ENCODE data around the gene TRIM24. TPM values are rescaled to one million over a fixed set of nuclear protein-coding genes. Genes with fewer than 3 reads are reported as not detected.

Gene TRIM24
- total and polyA plus RNA-seq, 3 donors from 2014 or later = 38.7 to 63.2 (median 55.9) TPM

GRCh38 chr7:138553805-138554204 lies 93.7 kb downstream of the TRIM24 start:
- intact Hi-C loops (cut with DNase I; ENCODE audit: low total_unique reads) = no loop called here
- DNase-seq = no peak
- Histone ChIP-seq H3K27ac (no peak overlapping the region), H3K4me3 (no peak overlapping the region), H3K27me3 (no peaks in the 10 kb centered on the region), H3K4me1 (no peaks in the 10 kb centered on the region), H3K36me3 (ENCODE audit: low read depth, missing control alignments) (no peaks in the 10 kb centered on the region), H3K9me3 (no peaks in the 10 kb centered on the region)
- TF ChIP-seq, protein P1, sequence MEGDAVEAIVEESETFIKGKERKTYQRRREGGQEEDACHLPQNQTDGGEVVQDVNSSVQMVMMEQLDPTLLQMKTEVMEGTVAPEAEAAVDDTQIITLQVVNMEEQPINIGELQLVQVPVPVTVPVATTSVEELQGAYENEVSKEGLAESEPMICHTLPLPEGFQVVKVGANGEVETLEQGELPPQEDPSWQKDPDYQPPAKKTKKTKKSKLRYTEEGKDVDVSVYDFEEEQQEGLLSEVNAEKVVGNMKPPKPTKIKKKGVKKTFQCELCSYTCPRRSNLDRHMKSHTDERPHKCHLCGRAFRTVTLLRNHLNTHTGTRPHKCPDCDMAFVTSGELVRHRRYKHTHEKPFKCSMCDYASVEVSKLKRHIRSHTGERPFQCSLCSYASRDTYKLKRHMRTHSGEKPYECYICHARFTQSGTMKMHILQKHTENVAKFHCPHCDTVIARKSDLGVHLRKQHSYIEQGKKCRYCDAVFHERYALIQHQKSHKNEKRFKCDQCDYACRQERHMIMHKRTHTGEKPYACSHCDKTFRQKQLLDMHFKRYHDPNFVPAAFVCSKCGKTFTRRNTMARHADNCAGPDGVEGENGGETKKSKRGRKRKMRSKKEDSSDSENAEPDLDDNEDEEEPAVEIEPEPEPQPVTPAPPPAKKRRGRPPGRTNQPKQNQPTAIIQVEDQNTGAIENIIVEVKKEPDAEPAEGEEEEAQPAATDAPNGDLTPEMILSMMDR (IDR thresholded peaks at IDR 0.05) = no peak
- TF ChIP-seq POLR2A (IDR thresholded peaks at IDR 0.05) = no peak
- WGBS, 2 donors = 92 to 93% methylated on average over 4 of the region's 4 CpGs

- Histone ChIP-seq H3K27me3 (no peaks in the 10 kb centered on the region), H3K36me3 (ENCODE audit: low read depth, missing control alignments) (no peaks in the 10 kb centered on the region), H3K9me3 (no peaks in the 10 kb centered on the region), H3K27ac (no peak overlapping the region), H3K4me3 (no peak overlapping the region), H3K4me1 (no peaks in the 10 kb centered on the region)
- TF ChIP-seq, protein P1 (IDR thresholded peaks at IDR 0.05) = no peak
- no peak for TF ChIP-seq POLR2A (IDR thresholded peaks at IDR 0.05)
- intact Hi-C loops (cut with DNase I; ENCODE audit: low total_unique reads) = no loop called here
- no peak for DNase-seq
- WGBS, 2 donors = 95 to 97% methylated on average over 4 of the region's 4 CpGs
Observed at GRCh38 chr7:138554674-138555073, 94.6 kb downstream of the TRIM24 start.

DNA sequence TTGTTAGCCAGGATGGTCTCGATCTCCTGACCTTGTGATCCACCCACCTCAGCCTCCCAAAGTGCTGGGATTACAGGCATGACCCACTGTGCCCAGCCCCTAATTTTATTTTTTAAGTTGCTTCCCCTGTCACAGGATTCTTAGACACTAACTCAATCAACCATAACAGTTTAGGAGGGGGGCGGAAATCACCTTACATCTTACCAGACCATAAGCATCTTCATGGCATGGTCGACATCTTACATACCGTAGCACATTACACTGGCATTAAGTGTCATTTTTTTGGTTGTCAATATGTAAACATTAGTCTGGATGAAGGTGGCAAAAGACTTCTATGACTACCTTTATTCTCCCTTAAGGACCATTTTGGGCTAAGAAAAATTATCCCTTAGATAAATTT lies 95.6 kb downstream of the TRIM24 start:
- WGBS, 2 donors = 97 to 99% methylated on average over 4 of the region's 4 CpGs
- intact Hi-C loops (cut with DNase I; ENCODE audit: low total_unique reads) = no loop called here
- Histone ChIP-seq H3K4me1 (no peaks in the 10 kb centered on the region), H3K4me3 (no peak overlapping the region), H3K27ac (no peak overlapping the region), H3K9me3 (no peaks in the 10 kb centered on the region), H3K27me3 (no peaks in the 10 kb centered on the region), H3K36me3 (ENCODE audit: low read depth, missing control alignments) (no peaks in the 10 kb centered on the region)
- TF ChIP-seq, protein P1 (IDR thresholded peaks at IDR 0.05) = no peak
- TF ChIP-seq POLR2A (IDR thresholded peaks at IDR 0.05) = no peak
- DNase-seq = no peak

- no peaks in the 10 kb centered on the region for H3K36me3 ChIP-seq (ENCODE audit: low read depth, missing control alignments)
- H3K9me3 ChIP-seq = no peaks in the 10 kb centered on the region
- 81% methylated on average over 3 of the region's 3 CpGs for WGBS, 2 donors
- DNase-seq = no peak
- no peaks in the 10 kb centered on the region for H3K4me1 ChIP-seq
- no peak overlapping the region for H3K27ac ChIP-seq
- intact Hi-C loops (cut with DNase I; ENCODE audit: low total_unique reads) = no loop called here
- H3K27me3 ChIP-seq = no peaks in the 10 kb centered on the region
- TF ChIP-seq, protein P1 (IDR thresholded peaks at IDR 0.05) = no peak
- no peak for TF ChIP-seq POLR2A (IDR thresholded peaks at IDR 0.05)
- no peak overlapping the region for H3K4me3 ChIP-seq
Observed at GRCh38 chr7:138556771-138557484, 96.9 kb downstream of the TRIM24 start.

DNA sequence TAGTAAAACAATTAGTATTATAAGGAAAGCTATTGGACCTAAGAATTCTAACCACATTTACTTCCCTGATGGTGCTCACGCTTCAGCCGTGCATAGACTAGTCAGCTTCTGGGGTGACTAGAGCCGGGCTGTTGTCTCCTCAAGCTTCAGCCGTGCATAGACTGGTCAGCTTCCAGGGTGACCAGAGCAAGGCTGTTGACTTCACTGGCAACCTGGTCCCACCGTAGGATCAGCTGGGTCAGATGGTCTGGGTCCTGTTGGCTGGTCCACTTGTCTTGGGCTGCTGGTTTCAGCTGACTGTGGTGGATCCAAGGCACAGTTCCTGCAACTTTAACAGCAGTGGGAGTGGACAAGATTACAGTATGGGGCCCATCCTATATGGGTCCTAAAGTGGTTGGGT lies 99.4 kb downstream of the TRIM24 start:
- intact Hi-C loops (cut with DNase I; ENCODE audit: low total_unique reads) = no loop called here
- Histone ChIP-seq H3K27me3 (no peaks in the 10 kb centered on the region), H3K4me1 (no peaks in the 10 kb centered on the region), H3K27ac (no peak overlapping the region), H3K9me3 (no peaks in the 10 kb centered on the region), H3K4me3 (no peak overlapping the region), H3K36me3 (ENCODE audit: low read depth, missing control alignments) (no peaks in the 10 kb centered on the region)
- WGBS, 2 donors = 87 to 93% methylated on average over 4 to 5 of the region's 5 CpGs
- TF ChIP-seq, protein P1 (IDR thresholded peaks at IDR 0.05) = no peak
- no peak for TF ChIP-seq POLR2A (IDR thresholded peaks at IDR 0.05)
- DNase-seq = no peak

Data from testis (tissue), 3 donors.